Breast epithelium (tissue), 3 donors: ENCODE data around the gene CYFIP2.

Experiments
- CTCF ChIP-seq, 3 donors: fragments of 450-650 bp; IDR thresholded peaks; one replicate each; pipeline ENCODE4 v1.5.1; 2016 to 2017; ENCODE audit warnings: antibody characterized with exemption in 3 of 3, mild to moderate bottlenecking in 3 of 3, moderate library complexity in 3 of 3
- POLR2A ChIP-seq: fragments of 450-650 bp; IDR thresholded peaks from one replicate; pipeline ENCODE4 v1.6.1; 2016; ENCODE audit warnings: antibody characterized with exemption, mild to moderate bottlenecking, moderate library complexity
- POLR2AphosphoS5 ChIP-seq, 3 donors: sonication (generic); formaldehyde crosslinking; IDR thresholded peaks; one replicate each; pipeline ENCODE4 v1.6.1; 2017; ENCODE audit warnings: antibody characterized with exemption in 3 of 3

- TF ChIP-seq CTCF (IDR thresholded peaks at IDR 0.05) (no peak), POLR2A (no peak), POLR2AphosphoS5 (IDR thresholded peaks at IDR 0.05) (no peak)
Observed at GRCh38 chr5:157345485-157345884, 79.6 kb downstream of the CYFIP2 start.
